Adipose tissue (tissue), 3 donors: Measurements from ENCODE around the gene IL21R. TPM values are rescaled to one million over a fixed set of nuclear protein-coding genes. Genes with fewer than 3 reads are reported as not detected.
"Not testable (repeated sequence)": the region's sequence is repeated elsewhere in the genome, so short reads cannot be mapped to it uniquely, and the experiment has no call there.

Experiments used
- H3K27ac ChIP-seq: one replicate; pipeline ENCODE4 v1.5.1; 2013; ENCODE audit warnings: low read depth, low read length
- WGBS, 3 donors: extraction: QIAGEN DNeasy Blood & Tissue Kit; methylation state at CpG; one replicate each; pipeline ENCODE4 v1.1.7; 2013; 5-methylcytosine and 5-hydroxymethylcytosine counted together
- polyA plus RNA-seq, 3 donors: library from polyadenylated mRNA; stranded (reverse); fragments of 200-250 nt; gene quantifications; one replicate each; pipeline ENCODE4 v1.2.3, GENCODE V29; 2013
- donor health status: healthy with polysubstance abuse.
- donor health status: Bipolar disorder and iron deficiency.
- donor health status: healthy.

The IL21R gene
- polyA plus RNA-seq, 3 donors = 0.12 to 0.19 TPM; not detected in 1

DNA sequence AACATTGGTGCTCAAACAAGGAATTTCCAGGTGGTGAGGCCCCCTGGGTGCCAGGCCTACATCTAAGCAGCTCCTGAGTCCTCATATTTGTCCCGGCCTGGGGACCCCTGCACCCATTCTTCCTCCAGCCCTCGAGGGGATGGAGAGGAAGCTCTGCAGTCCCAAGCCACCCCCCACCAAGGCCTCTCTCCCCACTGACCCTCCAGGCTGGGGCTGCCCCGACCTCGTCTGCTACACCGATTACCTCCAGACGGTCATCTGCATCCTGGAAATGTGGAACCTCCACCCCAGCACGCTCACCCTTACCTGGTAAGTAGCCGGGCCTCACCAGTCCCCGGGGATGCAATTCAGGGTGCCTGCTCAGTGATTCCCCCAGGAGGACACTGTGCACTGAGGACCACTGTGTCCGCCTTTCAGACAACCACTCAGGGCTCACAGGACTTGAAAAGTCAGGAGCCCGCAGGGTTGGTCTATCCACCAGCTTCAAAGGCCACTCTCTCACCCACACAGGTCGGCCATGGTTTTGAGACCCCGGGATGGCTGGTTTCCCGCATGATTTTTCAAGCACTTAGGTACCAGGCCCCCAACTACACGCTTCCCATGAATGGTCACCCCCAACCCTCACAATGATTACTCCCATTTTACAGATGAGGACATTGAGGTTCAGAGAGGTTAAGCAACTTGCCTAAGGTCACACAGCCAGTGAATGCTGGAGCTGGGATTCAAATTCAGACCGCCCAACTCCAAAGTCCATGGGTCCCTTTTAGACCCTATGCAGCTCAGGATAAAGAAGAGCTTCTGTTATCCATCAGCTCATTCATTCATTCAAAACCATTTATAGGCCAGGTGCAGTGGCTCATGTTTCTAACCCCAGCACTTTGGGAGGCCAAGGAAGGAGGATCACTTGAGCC, 32.4 kb downstream of the IL21R start:
- 76 to 92% (median 90%) methylated on average over 16 of the region's 16 CpGs for WGBS, 3 donors

DNA sequence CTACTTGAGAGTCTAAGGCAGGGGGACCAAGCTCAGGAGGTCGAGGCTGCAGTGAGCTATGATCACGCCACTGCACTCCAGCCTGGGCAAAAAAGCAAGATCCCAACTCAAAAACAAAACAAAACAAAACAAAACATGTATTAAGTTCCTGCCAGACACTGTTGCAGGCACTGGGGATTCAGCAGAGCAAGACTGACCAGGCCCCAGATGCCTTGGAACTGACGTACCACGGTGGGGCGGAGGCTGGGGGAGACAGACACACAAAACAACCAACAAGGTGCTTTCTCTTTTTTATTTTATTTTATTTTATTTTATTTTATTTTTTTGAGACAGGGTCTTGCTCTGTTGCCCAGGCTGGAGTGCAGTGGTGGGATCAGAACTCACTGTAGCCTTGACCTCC, 33.2 kb downstream of the IL21R start:
- not testable (repeated sequence) for H3K27ac ChIP-seq
- 89 to 93% (median 92%) methylated on average over 5 of the region's 5 CpGs for WGBS, 3 donors

More for the DNA sequence above, 32.4 kb downstream of the IL21R start:
- H3K27ac ChIP-seq = no peak overlapping the region

DNA sequence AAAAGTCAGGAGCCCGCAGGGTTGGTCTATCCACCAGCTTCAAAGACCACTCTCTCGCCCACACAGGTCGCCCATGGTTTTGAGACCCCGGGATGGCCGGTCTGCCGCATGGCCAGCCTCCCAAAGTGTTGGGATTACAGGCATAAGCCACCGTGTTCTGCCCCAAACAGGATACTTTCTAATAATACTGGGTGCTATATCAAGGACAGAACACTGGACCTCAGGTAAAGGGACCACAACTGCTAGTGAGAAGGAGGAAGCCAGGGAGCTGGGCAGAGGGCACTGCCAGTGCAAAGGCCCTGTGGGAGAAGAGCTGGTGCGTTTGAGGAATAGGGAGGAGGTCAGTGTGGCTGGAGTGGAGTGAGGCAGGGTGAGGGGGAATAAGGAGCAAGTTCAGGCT, 34.1 kb downstream of the IL21R start:
- WGBS, 3 donors = 84 to 91% (median 89%) methylated on average over 8 of the region's 8 CpGs
- no peak overlapping the region for H3K27ac ChIP-seq

DNA sequence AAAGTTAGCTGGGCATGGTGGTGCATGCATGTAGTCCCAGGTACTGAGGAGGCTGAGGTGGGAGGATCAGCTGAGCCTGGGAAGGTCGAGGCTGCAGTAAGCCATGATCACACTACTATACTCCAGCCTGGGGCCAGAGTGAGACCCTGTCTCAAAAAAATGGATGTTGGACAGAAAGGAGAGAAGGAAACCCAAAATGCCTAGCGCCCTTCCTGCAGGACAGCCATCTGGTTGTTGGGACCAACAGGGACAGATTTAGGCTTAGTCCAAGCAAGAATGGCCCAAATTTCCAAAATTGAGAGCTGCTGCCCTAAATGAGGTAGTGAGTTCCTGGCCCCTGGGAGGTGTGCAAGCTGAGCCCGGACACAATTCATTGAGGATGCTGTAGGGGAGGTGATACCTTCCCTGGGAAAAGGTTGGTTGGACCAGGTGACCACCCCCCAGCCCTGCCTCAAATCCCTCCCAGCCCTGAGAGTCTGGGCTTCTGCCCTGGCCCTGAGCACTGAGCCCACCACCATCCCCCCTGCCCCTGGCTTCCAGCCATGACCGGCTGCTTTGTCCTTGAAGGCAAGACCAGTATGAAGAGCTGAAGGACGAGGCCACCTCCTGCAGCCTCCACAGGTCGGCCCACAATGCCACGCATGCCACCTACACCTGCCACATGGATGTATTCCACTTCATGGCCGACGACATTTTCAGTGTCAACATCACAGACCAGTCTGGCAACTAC, 35.1 kb downstream of the IL21R start:
- WGBS, 3 donors = 58 to 91% (median 88%) methylated on average over 9 of the region's 9 CpGs
- H3K27ac ChIP-seq = no peak overlapping the region

DNA sequence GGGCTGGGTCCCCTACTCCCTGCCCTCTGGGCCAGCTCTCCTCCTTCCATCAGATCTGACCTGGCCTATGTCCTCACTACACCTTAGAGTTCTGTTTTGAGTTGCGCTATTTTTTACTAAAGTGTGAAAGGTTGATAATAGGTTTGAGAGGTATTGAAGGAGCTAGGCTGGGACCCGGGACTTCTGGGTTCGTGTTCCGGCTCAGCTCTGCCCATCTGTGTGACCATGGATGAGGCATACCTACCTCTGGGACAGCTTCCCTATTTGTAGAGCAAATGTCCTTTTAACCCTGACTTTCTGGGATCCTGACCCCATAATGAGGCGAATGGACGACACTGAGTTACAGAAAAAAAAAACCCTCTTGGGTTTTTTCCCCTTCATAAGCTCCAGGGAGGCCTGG, 36.0 kb downstream of the IL21R start:
- H3K27ac ChIP-seq = no peak overlapping the region
- 90 to 96% (median 95%) methylated on average over 6 of the region's 6 CpGs for WGBS, 3 donors

DNA sequence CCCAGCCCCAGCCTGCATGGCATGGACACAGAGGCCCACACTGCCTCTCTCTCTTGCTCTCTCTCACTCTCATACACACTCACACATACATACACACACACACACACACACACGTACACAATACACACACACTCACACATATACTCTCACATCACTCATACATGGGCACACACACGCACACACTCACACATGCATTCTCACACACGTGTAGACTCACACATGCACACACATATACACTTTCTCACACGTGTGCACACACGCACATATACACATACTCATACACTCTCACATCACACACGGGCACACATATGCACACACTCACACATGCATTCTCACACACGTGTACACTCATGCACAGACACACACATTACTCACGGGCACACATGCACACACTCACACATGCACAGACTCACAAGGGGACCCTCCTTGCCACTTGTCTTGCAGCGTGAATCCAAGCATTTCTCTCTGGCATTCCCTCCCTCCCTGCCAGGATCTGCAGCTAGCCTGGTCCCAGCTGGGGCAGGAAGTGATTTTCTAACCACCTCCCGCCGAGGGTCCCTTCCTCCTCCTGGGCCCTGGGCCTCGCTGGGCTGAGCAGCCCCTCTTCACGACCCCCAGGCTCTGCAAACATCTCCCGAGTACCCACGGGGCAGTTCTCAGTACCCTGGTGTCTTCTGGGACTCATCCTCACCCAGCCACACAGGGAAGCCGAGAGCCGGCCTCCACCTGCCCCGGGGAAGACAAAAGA, 37.5 kb downstream of the IL21R start:
- 61 to 71% (median 71%) methylated on average over 18 of the region's 18 CpGs for WGBS, 3 donors
- H3K27ac ChIP-seq = no peak overlapping the region

DNA sequence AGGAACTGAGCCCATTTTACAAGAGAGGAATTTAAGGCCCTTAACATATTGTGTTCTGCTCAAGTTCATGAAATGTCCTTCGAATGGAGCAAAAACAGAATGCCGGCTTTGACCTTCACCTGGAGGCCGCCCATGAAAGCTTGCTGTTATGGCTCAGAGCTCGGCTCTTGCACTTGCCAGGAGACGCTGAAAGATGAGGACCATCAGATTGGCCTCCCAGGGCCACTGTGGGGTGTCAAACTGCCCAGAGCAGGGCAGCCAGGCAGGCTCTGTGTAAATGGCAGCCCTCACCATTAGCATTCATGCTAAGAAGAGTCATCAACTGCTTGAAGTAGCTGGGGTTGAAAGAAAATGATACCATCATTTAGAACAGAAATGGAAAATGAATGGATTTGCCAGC, 39.3 kb downstream of the IL21R start:
- no peak overlapping the region for H3K27ac ChIP-seq
- WGBS, 3 donors = 76 to 90% (median 79%) methylated on average over 5 of the region's 5 CpGs

DNA sequence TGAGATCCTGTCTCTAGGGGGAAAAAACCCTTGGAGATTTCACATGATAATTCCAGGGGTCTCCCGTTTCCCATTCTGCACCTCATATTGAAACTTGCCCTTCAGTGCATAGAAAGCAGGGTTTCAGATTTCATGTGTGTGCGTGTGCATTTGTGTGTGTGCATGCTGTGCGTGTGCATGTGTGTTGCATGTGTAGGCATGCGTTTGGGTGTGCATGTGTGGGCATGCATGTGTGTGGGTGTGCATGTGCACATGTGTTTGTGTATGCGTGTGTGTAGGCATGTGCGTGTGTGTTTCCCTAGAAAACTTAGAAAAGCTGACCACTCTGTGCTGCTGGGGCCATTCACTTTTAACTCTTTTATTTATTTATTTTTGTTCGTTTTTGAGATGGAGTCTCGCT, 40.0 kb downstream of the IL21R start:
- 89 to 92% (median 92%) methylated on average over 8 of the region's 8 CpGs for WGBS, 3 donors
- no peak overlapping the region for H3K27ac ChIP-seq

DNA sequence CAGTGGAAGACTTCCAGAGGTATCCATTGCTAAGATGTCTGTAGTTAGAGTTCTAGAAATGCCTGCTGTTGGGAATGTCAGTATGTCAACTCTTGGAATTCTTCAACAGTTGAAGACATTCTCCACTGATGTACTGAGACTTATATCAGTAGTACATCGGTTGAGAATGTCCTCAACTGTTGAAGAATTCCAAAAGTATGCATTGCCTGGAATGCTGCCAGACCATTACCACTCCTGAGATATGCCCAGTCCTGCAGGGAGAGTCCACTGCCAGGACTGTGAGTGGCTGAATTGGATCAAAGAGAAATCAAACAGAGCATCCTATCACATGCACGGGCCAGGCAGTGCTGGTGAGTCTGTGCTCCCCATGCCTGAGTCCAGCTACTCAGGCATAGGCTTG, 42.0 kb downstream of the IL21R start:
- WGBS, 3 donors = 58 to 76% (median 69%) methylated on average over 2 of the region's 2 CpGs
- no peak overlapping the region for H3K27ac ChIP-seq

DNA sequence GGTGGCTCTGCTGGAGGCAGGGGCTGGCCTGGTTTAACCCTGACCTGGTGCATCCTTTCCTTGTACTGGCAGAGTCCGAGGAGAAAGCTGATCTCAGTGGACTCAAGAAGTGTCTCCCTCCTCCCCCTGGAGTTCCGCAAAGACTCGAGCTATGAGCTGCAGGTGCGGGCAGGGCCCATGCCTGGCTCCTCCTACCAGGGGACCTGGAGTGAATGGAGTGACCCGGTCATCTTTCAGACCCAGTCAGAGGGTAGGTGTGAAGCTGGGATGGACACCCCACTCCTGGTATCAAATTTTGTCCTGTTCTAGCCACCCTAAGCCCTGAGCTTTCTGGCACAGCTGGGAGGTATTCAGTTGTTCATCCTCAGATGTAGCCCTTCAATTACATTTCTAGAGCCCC, 42.5 kb downstream of the IL21R start:
- WGBS, 3 donors = 91 to 97% (median 95%) methylated on average over 5 of the region's 5 CpGs
- H3K27ac ChIP-seq = no peak overlapping the region

DNA sequence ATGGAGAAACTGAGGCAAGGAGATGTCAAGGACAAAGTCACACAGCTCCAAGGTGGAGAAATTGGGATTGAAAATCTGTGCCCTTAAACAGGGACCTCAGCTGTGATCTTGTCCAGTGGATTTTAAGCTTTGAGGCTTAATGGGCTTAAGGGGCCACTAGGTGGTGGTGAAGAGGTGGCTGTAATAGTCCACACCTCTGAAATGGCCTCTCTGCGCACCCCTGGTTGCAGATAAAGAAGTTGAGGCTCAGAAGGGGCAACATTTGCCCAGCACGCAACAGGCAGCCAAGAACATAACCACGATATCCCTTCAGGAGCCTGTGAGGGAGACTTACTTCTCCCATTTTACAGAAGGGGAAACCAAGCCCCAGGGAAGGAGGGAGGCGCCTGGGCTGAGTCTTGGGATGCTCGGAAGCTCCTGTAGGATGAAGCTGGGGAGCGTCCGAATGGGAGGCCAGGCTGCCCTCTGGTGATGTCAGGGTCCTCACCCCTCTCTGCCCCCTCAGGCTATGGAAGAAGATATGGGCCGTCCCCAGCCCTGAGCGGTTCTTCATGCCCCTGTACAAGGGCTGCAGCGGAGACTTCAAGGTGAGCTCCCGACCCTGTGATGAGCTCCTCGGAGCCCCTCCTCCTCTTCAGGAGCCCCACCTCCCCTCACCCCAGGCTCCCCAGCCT, 43.7 kb downstream of the IL21R start:
- no peak overlapping the region for H3K27ac ChIP-seq
- WGBS, 3 donors = 87 to 94% (median 92%) methylated on average over 12 of the region's 12 CpGs

DNA sequence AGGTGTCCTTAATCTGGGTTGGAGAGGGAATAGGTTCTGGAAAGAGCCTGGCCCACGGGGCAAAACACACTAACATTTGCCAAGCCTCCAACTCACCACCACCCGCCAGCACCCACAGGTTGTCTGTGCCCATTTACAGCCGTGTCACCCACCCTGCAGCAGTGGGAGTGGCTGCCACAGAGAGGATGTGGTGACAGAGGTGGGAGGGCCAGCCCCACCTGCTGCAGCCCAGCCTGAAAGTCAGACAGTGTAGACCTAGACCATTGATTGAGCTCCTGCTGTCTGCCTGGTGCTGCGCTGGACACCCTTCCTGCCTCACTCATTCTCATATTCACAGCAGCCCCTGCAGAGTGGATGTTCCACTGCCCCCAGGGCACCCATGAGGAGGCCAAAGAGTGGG, 44.7 kb downstream of the IL21R start:
- 59 to 82% (median 74%) methylated on average over 4 of the region's 4 CpGs for WGBS, 3 donors
- H3K27ac ChIP-seq = no peak overlapping the region

DNA sequence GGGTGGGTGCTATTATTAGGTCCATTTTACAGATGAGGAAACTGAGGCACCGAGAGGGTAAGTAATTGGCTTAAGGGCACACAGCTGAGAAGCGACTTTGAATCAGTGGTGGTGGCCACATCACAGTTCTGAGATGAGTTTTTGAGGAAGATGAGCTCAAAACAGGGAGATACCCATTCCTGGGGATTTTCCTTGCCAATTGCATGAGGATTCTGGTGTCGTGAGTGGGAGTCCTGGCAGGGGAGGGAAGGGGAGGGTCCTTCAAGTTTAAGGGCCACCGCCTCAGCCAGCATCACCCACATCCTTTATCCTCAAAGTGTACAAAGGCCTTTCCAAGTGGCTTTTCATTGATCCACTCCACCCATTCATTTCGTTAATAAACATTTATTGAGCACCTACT, 45.3 kb downstream of the IL21R start:
- WGBS, 3 donors = 87 to 96% (median 94%) methylated on average over 5 of the region's 5 CpGs
- H3K27ac ChIP-seq = no peak overlapping the region

DNA sequence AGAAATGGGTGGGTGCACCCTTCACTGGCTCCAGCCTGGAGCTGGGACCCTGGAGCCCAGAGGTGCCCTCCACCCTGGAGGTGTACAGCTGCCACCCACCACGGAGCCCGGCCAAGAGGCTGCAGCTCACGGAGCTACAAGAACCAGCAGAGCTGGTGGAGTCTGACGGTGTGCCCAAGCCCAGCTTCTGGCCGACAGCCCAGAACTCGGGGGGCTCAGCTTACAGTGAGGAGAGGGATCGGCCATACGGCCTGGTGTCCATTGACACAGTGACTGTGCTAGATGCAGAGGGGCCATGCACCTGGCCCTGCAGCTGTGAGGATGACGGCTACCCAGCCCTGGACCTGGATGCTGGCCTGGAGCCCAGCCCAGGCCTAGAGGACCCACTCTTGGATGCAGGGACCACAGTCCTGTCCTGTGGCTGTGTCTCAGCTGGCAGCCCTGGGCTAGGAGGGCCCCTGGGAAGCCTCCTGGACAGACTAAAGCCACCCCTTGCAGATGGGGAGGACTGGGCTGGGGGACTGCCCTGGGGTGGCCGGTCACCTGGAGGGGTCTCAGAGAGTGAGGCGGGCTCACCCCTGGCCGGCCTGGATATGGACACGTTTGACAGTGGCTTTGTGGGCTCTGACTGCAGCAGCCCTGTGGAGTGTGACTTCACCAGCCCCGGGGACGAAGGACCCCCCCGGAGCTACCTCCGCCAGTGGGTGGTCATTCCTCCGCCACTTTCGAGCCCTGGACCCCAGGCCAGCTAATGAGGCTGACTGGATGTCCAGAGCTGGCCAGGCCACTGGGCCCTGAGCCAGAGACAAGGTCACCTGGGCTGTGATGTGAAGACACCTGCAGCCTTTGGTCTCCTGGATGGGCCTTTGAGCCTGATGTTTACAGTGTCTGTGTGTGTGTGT, 46.8 kb downstream of the IL21R start:
- 73 to 87% (median 84%) methylated on average over 19 of the region's 19 CpGs for WGBS, 3 donors
- no peak overlapping the region for H3K27ac ChIP-seq

DNA sequence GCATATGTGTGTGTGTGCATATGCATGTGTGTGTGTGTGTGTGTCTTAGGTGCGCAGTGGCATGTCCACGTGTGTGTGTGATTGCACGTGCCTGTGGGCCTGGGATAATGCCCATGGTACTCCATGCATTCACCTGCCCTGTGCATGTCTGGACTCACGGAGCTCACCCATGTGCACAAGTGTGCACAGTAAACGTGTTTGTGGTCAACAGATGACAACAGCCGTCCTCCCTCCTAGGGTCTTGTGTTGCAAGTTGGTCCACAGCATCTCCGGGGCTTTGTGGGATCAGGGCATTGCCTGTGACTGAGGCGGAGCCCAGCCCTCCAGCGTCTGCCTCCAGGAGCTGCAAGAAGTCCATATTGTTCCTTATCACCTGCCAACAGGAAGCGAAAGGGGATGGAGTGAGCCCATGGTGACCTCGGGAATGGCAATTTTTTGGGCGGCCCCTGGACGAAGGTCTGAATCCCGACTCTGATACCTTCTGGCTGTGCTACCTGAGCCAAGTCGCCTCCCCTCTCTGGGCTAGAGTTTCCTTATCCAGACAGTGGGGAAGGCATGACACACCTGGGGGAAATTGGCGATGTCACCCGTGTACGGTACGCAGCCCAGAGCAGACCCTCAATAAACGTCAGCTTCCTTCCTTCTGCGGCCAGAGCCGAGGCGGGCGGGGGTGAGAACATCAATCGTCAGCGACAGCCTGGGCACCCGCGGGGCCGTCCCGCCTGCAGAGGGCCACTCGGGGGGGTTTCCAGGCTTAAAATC, 47.6 kb downstream of the IL21R start:
- H3K27ac ChIP-seq = no peak overlapping the region
- WGBS, 3 donors = 19 to 33% (median 21%) methylated on average over 28 to 31 of the region's 31 CpGs

DNA sequence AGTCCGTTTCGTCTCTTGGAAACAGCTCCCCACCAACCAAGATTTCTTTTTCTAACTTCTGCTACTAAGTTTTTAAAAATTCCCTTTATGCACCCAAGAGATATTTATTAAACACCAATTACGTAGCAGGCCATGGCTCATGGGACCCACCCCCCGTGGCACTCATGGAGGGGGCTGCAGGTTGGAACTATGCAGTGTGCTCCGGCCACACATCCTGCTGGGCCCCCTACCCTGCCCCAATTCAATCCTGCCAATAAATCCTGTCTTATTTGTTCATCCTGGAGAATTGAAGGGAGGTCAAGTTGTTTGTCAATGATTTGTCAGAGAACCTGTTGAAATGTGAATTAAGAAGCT, 48.2 kb downstream of the IL21R start:
- WGBS, 3 donors = 7 to 12% (median 8%) methylated on average over 5 of the region's 5 CpGs

More for the DNA sequence above, 48.2 kb downstream of the IL21R start:
- no peak overlapping the region for H3K27ac ChIP-seq
